GM21423 (cell line): ENCODE data around the gene MEI4.
"Not testable (repeated sequence)": the region's sequence is repeated elsewhere in the genome, so short reads cannot be mapped to it uniquely, and the experiment has no call there.

Experiments used
- ATAC-seq: cut with Tn5 transposase; IDR thresholded peaks from one replicate; pipeline ENCODE4 v1.9.1; 2021; ENCODE audit warnings: mild to moderate bottlenecking, moderate library complexity; ENCODE audit not compliant: unreplicated experiment

Gene MEI4

GRCh38 chr6:77652739-77653138 is at the start of gene MEI4:
TSS of gene MEI4 (plus strand) at chr6:77653039. CDS start at chr6:77690672, 37,633 bp downstream.
- no peak for ATAC-seq

- ATAC-seq = no peak
Observed at GRCh38 chr6:77604476-77604875, 48.4 kb upstream of the MEI4 start.

- ATAC-seq = no peak
Observed at GRCh38 chr6:77607004-77607403, 45.8 kb upstream of the MEI4 start.

GRCh38 chr6:77609106-77609505 is 43.7 kb upstream of the MEI4 start:
- ATAC-seq = no peak

GRCh38 chr6:77619114-77619513 is 33.7 kb upstream of the MEI4 start:
- no peak for ATAC-seq

GRCh38 chr6:77620278-77620882 is 32.5 kb upstream of the MEI4 start:
- peak; percentile 62 for ATAC-seq

- ATAC-seq = no peak
Observed at GRCh38 chr6:77624515-77624914, 28.3 kb upstream of the MEI4 start.

- no peak for ATAC-seq
Observed at GRCh38 chr6:77626426-77626825, 26.4 kb upstream of the MEI4 start.

- no peak for ATAC-seq
Observed at GRCh38 chr6:77630014-77630413, 22.8 kb upstream of the MEI4 start.

GRCh38 chr6:77633471-77633870 is 19.4 kb upstream of the MEI4 start:
- no peak for ATAC-seq

- ATAC-seq = no peak
Observed at GRCh38 chr6:77633993-77634715, 18.7 kb upstream of the MEI4 start.

- ATAC-seq = no peak
Observed at GRCh38 chr6:77638129-77638830, 14.6 kb upstream of the MEI4 start.

- no peak for ATAC-seq
Observed at GRCh38 chr6:77644102-77644705, 8.6 kb upstream of the MEI4 start.

GRCh38 chr6:77650098-77650663 is 2.7 kb upstream of the MEI4 start:
- ATAC-seq = peak; percentile 48

- ATAC-seq = no peak
Observed at GRCh38 chr6:77653816-77654215, 977 bp downstream of the MEI4 start.

GRCh38 chr6:77655035-77655434 is 2.2 kb downstream of the MEI4 start:
- ATAC-seq = not testable (repeated sequence)

GRCh38 chr6:77656999-77657764 is 4.3 kb downstream of the MEI4 start:
- ATAC-seq = no peak

GRCh38 chr6:77666340-77666739 is 13.5 kb downstream of the MEI4 start:
- no peak for ATAC-seq

GRCh38 chr6:77666846-77667245 is 14.0 kb downstream of the MEI4 start:
- no peak for ATAC-seq

- no peak for ATAC-seq
Observed at GRCh38 chr6:77669913-77670312, 17.1 kb downstream of the MEI4 start.

GRCh38 chr6:77674211-77674610 is 21.4 kb downstream of the MEI4 start:
- ATAC-seq = no peak
